T-helper 2 cell treated with Interferon-gamma antibody and Interleukin-4, amounts not matched to agents 100 ng/mL and 5 ng/mL, for 36 hours (primary cell): ENCODE results near the gene MYMK. TPM values are rescaled to one million over a fixed set of nuclear protein-coding genes. Genes with fewer than 3 reads are reported as not detected.

Experiments
- intact Hi-C: fragments of 100-400 bp; cut with micrococcal nuclease; formaldehyde crosslinking; loops from one replicate; pipeline ENCODE4 v1.15.1; 2023
- total RNA-seq: library from RNA; stranded (reverse); gene quantifications from 2 replicates; pipeline ENCODE4 v1.2.3, GENCODE V29; 2022

MYMK gene
- total RNA-seq, 1 donor from 2014 or later, result not detected

DNA sequence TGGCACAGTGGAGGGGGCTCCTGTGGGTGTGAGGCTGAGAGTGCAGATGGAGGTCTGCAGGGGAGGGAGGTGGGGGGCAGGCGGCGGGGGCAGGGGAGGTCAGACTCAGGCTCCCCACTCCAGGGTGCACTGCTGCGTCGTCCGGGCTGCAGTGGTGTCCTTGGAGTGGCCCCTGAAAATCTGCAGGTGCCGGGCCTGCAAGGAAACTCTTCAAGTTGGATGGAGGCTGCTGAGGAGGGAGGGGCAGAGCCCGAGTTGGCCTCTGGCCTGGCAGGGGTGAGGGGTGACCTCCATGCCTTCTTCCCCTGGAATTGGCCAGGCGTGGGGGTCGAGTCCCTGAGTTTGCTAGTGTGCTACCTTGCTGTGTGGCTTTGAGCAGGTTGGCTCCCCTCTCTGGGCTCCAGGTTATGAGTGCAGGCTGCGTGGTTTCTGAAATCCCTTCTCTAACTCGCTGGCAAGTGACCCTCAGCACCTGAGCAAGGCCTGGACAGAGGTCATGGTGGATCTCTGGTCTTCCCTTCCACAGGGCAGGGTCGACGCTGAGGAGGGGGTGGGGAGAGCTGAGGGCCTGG, 10.6 kb upstream of the MYMK start:
- intact Hi-C loops, result no loop called here

GRCh38 chr9:133534346-133535291, 9.9 kb upstream of the MYMK start, which contains the start of gene ADAMTSL2:
Gene ADAMTSL2, plus strand, starts transcription at chr9:133534704. Its CDS starts 2,009 bp downstream, at chr9:133536713.
- intact Hi-C loops, result no loop called here

DNA sequence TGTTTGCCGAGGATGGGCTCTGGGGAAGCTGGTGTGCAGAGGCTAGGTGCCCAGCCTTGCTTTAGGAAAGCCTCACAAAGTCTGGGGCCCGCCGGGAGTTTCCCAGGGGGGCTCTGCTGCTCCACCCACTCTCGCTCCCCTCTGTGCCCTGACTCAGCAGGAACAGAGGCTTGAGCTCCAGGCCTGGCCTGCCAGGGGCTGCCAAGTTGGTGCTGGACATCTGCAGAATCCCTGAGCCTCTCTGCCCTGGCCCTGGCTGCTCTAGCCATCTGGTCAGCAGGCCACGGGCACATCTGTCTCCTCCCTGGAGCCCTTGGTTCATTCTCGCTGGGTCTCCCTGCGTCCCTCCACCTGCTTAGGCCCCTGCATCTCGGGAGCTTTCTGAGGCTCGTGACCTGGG, 9.1 kb upstream of the MYMK start:
- intact Hi-C loops, result no loop called here

DNA sequence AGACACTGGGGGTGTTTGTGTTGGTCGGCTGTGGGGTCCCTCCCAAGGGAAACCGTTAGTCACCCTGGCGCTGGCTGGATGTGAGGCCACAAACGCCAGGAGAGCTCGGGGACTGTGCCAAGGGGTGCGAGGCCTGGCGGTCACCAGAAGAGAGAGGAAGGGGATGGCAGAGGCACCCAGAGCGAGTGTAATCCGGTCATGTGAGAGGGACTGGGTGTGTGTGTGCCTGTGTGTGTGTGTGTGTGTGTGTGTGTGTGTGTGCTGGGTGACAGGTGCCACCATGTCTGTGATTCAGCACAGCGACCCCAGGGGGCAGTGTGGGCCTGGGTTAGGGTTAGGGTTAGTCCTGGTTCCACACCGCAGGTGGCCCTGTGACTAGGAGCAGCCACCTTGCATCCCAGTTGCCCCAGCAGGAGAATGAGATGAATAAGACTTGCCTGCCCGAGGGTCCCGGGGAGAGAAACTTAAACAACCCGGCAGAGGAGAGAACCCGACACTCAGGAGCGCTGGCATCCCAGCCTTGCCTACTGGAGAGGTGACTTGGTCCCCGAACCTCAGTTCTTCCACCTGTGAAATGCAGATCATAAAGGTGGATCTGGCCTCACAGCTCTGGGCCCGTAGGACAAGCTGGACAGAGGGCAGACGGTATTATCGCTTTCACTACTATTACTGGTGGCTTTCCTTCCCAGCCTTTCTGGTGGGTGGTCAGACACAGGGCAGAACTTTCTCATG, 8.3 kb upstream of the MYMK start:
- intact Hi-C loops, result no loop called here

- intact Hi-C loops, result no loop called here
Observed at GRCh38 chr9:133531293-133531692, 6.5 kb upstream of the MYMK start.

GRCh38 chr9:133529874-133530273, 5.1 kb upstream of the MYMK start:
- intact Hi-C loops, result no loop called here

GRCh38 chr9:133529457-133529856, 4.7 kb upstream of the MYMK start:
- intact Hi-C loops, result no loop called here

GRCh38 chr9:133528876-133529241, 4.1 kb upstream of the MYMK start:
- intact Hi-C loops, result no loop called here

DNA sequence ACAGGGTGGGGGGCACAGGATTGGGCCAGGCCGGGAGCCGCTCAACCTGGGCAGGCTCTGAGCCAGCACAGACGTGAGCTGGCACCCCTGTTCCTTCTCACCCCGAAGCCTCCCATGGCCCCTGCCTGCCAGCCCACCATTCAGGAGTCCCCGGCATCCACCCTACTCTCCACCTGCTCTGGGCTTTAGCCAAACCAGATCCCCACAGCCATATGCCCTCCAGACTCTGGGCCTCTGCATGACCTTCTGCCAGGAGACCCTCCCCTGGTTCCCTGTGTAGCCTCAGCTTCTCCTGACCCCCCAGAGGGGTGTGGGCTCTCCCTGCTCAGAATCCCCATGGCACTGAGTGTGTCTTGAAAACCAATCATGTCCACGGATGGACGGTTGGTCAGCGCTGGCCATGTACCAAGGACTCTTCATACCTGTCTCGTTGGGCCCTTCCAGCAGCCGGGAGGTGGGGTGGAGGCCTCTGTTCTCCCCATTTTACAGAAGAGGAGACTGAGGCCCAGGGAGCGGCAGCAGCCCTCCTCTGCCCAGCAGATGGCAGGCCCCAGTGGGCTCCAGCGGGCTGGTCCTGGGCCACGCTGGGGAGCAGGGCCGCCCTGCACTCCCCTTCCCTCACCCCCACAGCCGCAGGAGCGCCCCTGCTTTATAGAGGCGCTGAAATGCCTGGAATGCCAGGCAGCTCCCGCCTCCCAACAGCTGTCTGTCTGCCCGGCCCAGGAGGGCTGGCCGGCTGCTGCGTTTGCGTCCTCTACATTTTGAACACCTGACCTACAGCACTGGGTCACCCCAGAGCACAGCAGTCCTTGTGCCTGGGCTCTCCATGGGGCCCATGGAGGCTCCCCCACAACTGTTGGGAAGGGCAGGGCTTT, 3.5 kb upstream of the MYMK start:
- intact Hi-C loops, result no loop called here

DNA sequence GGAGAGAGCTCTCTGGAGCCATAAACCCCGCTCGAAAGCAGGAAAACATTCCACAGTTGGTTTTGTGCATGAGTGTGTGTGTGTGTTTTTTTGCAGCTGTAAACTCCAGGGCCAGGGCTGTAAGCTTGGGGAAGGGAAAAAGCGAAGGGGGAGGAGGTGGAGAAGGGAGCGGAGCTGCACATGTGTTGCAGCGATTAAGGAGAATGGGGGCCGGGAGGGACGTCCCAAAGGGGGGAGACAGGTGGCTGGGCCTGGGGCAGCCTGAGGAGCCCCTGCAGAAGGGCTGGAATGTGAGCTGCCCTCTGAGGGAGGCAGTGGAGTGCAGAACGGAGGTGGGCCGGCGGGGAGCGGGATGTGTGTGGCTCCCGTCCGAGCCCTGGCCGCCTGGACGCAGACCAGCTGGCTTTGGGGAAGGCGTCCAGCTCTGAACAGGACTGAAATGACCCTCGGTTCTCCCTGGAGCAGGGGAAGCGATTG, 2.7 kb upstream of the MYMK start:
- intact Hi-C loops, result no loop called here

DNA sequence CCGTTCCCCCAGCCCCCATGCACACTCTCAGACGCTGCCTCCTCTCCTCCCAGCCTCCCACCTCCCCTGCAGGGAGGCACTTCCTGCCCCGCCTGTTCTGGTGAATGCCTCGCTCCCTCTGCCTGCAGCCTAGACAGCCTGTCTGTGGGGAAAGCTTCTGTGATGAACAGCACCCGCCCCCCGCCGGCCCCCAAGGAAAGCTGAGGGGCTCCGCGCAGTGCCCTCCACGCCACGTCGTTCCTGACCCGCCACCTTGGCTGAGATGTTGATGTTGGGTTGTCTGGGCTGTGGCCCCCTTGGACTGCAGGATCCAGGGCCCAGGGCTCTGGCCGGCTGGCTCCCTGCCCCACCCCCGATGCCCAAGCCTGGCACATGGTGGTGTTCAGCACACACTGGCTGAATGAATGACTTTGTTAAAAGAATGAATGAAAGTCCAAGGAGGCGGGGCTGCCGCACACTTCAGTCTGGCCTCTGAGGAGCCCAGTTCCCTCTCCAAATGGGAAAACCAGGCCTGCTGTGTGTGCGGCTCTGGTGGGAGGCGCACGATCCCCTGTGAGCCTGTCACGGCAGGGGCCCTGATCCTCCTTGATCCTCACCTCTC, 2.1 kb upstream of the MYMK start:
- intact Hi-C loops, result no loop called here

DNA sequence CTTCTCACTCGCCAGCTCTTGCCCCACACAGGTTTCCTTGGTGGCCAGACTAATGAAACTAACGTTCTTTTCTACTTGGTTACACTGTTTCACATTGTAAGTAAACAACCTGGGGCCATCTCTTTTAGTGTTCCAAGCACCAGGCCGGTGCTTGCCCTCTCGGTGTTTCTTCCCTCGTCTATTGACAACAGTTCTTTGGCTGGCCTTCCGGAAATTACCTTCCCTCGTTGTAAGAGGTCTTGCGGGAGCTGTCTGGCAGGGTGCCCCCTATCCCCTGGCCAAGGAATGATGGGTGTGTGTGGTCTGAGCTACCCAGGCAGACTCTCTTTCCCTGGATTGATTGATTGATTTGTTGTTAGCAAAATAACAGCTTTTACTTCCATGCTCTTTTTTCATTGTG, 918 bp upstream of the MYMK start:
- intact Hi-C loops, result no loop called here

DNA sequence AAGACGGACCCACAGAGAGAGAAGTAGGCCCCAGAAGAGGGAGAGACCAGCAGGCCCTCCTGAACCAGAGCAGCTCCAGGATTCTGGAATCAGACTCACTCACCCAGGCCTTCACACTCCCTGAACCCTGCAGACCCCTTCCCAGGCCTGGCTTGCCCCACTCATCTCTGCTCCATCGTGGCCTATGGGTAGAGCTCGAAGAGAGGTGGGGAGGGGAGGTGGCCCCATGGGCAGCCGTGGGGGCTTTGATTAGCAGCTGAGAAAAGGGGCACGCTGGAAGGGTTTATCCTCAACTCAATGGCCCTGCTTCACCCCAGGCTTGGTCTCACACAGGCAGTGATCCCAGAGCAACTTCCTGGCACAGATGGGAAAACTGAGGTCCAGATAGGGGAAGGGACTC, 613 bp downstream of the MYMK start:
- intact Hi-C loops, result no loop called here

DNA sequence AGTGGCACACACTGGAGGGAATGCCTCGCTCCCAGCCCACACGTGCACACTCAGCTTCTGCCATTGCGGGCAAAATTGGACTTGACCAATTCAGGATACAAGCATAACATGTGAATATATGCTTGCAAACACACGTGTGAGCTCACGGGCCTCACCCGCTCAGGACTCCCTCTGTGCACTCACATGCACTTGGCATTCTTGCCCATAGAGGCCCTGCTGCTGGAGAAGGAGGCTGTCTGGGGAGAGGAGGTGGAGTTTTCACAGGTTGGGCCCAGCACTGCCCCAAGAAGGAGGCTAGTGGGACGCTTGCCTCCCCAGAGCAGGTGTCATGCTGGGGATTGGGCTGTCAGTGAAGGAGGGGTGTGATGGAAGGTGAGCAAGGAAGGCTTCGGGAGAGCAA, 1.7 kb downstream of the MYMK start:
- intact Hi-C loops, result no loop called here

GRCh38 chr9:133522073-133522910, 2.5 kb downstream of the MYMK start:
- intact Hi-C loops, result no loop called here

DNA sequence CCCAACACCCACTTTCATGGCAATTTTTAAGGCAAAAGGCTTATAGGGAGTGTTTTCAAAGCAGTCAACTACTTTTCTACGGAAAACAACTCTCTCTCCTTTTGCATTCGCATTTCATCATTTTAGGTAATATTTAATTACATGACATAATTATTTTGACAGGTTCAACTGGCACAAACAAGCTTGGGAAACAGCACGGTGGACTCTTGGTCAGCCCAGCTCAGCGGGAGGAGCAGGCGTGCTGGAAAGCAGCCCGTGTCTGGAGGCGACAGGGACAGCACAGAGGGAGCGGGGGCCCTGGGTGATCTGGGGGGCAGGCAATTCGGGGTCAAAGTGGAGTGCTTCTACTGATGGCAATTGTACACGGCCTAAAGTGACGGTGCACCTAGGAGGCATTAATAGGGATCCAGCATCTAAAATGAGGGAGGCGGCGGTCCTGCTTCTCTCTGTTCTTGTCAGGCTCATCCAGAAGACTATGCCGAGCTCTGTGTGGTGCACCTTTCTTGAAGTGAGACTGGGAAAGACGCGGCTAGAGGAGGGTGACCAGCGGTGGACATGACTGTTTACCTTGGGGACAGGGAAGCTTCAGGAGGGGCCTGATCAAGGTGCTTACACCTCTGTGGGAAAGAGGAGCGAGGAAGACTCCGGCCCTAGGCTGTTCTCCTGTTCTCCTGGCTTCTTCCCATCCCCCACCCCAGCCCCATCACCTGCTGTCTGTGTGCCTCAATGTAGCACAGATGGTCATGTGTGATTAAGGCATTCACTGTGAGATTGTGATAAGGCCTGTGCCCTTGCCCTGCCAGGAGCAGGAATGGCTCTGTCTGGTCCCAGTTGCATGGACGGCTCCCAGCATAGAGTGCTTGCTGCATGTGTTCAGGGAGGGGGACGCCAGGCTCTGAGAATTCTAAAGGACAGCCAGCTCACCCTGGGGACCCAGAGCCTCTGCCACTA, 3.4 kb downstream of the MYMK start:
- intact Hi-C loops, result no loop called here

GRCh38 chr9:133520121-133520835, 4.5 kb downstream of the MYMK start:
- intact Hi-C loops, result no loop called here

DNA sequence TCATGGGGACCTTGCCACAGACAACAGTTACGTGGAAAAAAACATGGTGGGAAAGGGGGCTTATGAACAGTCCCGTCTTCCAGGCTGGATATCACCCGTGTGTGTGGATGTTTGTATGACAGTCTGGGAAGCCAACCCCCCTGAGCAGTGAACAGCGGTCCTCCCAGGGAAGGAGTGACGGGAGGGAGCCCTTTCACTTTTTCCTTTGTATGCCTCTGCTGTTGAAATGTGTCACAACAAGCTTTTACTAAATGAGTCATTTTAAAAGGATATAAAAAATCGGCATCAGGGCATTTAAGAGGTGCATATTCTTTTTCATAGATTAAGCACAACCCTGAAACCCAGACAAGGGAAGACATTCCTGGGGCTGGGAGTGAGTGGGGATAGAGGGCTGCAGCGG, 5.1 kb downstream of the MYMK start:
- intact Hi-C loops, result no loop called here
